ENCODE measurements around the gene GOLGB1. TPM values are rescaled to one million over a fixed set of nuclear protein-coding genes. Genes with fewer than 3 reads are reported as not detected.

Gene GOLGB1
- total RNA-seq, 1 donor from 2014 or later: 23.6 TPM

DNA sequence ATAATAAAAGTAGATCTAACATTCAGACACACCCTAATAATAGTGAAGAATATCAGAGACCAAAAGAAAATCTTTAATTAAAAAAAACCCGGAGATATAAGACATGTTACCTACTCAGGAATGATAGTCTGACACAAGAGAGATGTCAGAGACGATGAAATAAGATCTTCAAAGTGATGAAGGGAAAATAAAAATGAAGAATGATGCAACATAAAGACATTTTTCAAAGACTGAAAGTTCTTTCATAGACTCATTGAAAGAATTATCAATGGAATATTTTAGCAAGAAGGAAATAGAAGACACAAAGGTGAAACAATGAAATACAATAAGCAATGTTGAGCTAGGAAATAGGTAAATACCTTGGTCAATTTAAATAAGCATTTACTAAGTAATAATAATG, 108.4 kb downstream of the GOLGB1 start:
- H3K4me1 Mint-ChIP-seq (ENCODE audit: low read depth): peaks cover 11% of the 10 kb centered on the region
- no peak overlapping the region for H3K27ac Mint-ChIP-seq
- DNase-seq (ENCODE audit: low spot score): no peak
- no peaks in the 10 kb centered on the region for H3K27me3 Mint-ChIP-seq (ENCODE audit: insufficient read depth)
- H3K36me3 Mint-ChIP-seq (ENCODE audit: low read depth): peaks cover 75% of the 10 kb centered on the region
- no peak overlapping the region for H3K4me3 Mint-ChIP-seq
- H3K9me3 Mint-ChIP-seq: no peaks in the 10 kb centered on the region
- intact Hi-C loops (cut with micrococcal nuclease): no loop called here

DNA sequence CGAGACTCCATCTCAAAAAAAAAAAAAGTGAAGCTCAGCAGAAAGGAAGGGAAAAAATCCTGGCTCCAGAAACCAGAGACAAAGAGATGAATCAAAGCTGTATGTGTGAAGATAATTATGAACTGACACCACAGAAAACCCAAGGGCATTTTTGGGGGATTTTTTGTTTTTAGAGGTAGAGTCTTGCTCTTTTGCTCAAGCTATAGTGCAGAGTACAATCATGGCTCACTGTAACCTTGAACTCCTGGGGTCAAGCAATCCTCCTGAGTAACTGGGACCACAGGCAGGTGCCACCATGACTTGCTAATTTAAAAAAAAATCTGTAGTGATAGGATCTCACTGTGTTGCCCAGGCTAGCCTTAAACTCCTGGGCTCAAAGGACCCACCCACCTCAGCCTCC, 111.6 kb downstream of the GOLGB1 start:
- Mint-ChIP-seq H3K27me3 (ENCODE audit: insufficient read depth) (no peaks in the 10 kb centered on the region), H3K9me3 (no peaks in the 10 kb centered on the region), H3K27ac (peak overlapping the region; percentile 14), H3K4me3 (no peak overlapping the region), H3K36me3 (ENCODE audit: low read depth) (peaks cover 68% of the 10 kb centered on the region), H3K4me1 (ENCODE audit: low read depth) (peaks cover 11% of the 10 kb centered on the region)
- intact Hi-C loops (cut with micrococcal nuclease): no loop called here
- DNase-seq (ENCODE audit: low spot score): no peak

DNA sequence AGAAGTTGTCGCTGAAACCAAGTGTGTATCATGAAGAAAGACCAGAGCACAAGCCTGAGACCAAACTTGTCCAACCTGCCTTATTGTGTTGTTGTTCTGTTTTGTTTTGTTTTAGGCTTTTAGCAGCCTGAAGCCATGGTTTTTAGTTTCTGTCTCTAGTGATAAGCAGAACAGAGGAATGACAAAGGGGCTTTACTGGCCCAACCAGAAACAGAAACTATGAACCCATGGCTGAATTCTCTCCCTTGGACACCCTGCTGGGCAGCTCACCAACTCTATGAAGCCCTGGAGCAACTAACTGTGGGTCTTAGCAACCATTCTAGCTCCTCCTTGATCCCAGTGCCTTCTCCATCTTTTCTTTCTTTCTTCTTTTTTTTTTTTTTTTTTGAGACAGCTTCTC, 119.2 kb downstream of the GOLGB1 start:
- intact Hi-C loops (cut with micrococcal nuclease): no loop called here

DNA sequence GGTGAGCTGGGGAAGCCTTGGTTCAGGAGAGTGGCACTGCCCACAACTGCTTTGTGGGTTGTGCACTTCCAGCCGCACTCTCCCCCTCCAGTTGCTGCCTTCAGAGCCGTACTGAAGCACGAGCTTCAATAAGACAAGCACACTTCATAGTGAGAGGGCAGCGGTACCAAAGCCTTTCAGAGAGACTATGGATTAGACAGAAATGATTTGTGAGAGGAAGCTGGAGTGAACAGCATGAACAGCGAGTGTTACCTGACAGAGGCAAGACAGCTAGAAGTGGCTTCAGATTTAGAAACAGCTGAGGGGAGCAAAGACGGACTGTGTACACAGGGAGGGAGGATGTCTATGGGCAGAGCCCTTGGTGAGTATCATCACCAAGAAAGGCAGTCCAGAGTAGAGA, 119.9 kb downstream of the GOLGB1 start:
- Mint-ChIP-seq H3K4me1 (ENCODE audit: low read depth) (no peaks in the 10 kb centered on the region), H3K27ac (peak overlapping the region; percentile 47)

More for the DNA sequence above, 119.2 kb downstream of the GOLGB1 start:
- Mint-ChIP-seq H3K4me1 (ENCODE audit: low read depth) (no peaks in the 10 kb centered on the region), H3K27me3 (ENCODE audit: insufficient read depth) (no peaks in the 10 kb centered on the region), H3K9me3 (no peaks in the 10 kb centered on the region), H3K36me3 (ENCODE audit: low read depth) (peaks cover 48% of the 10 kb centered on the region), H3K4me3 (no peak overlapping the region), H3K27ac (no peak overlapping the region)
- no peak for DNase-seq (ENCODE audit: low spot score)

DNA sequence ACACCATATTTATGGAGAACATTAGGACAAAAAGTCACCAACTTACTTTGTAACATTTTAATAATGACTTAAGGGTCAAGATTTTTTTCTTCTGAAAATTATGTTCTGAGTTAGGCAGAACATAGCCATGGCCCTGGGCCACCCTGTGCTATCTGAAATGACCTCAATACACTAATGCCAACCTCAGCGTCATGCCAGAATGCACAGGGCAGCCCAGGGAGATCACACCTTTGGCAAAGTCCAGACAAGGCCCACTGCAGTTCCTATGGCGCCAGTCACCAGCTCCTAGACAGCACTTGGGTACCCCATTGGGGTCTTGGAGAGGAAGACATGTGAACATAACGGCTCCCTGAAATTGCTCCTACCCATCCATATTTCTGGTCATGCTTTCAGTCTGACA, 121.9 kb downstream of the GOLGB1 start:
- no peak overlapping the region for H3K4me3 Mint-ChIP-seq

More for the DNA sequence above, 119.9 kb downstream of the GOLGB1 start:
- no peak overlapping the region for H3K4me3 Mint-ChIP-seq
- no peaks in the 10 kb centered on the region for H3K27me3 Mint-ChIP-seq (ENCODE audit: insufficient read depth)
- intact Hi-C loops (cut with micrococcal nuclease): no loop called here
- no peak for DNase-seq (ENCODE audit: low spot score)
- peaks cover 42% of the 10 kb centered on the region for H3K36me3 Mint-ChIP-seq (ENCODE audit: low read depth)
- H3K9me3 Mint-ChIP-seq: no peaks in the 10 kb centered on the region

DNA sequence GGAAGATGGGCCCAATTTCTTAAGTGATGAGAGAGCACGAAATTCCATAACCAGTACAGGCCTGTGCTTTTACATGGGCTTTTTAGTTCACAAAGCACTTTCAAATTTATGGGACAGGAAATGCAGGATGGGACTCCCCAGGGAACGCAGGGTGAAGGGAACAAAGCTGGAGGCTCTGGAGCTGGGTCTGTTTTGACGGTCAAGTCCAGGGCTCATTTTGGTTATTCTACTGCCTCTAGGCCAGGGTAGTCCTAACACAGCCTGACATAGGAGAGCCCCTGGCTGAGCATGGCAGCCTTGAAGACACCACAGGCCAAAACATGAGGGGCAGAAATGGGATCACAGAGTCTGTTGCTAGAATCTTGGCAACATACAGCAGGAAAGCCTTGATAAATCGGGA, 122.3 kb downstream of the GOLGB1 start:
- Mint-ChIP-seq H3K4me3 (no peak overlapping the region), H3K27me3 (ENCODE audit: insufficient read depth) (no peaks in the 10 kb centered on the region), H3K27ac (no peak overlapping the region), H3K4me1 (ENCODE audit: low read depth) (no peaks in the 10 kb centered on the region), H3K36me3 (ENCODE audit: low read depth) (peaks cover 27% of the 10 kb centered on the region), H3K9me3 (no peaks in the 10 kb centered on the region)
- DNase-seq (ENCODE audit: low spot score): no peak
- intact Hi-C loops (cut with micrococcal nuclease): no loop called here

More for the DNA sequence above, 121.9 kb downstream of the GOLGB1 start:
- Mint-ChIP-seq H3K27ac (no peak overlapping the region), H3K9me3 (no peaks in the 10 kb centered on the region), H3K4me1 (ENCODE audit: low read depth) (no peaks in the 10 kb centered on the region), H3K36me3 (ENCODE audit: low read depth) (peaks cover 31% of the 10 kb centered on the region), H3K27me3 (ENCODE audit: insufficient read depth) (no peaks in the 10 kb centered on the region)
- intact Hi-C loops (cut with micrococcal nuclease): no loop called here
- no peak for DNase-seq (ENCODE audit: low spot score)

DNA sequence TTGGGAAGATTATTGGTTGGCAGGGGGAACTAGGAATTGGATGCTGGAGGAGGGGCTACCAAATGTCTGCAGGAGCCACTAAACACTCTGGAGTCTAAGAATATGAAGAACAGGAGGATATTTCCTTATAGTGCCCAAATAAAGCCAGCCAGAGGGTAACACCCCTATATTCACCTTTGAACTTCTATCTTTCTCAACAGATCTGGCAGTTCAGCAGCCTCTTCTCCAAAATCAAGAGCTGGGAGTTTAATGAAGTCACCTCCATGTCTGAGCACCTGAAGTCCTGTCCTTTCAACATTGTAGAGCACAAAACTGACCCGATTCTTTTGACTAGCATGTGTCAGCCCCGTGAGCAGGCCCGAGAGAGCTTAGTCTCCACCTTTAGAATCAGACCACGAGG, 123.0 kb downstream of the GOLGB1 start:
- H3K36me3 Mint-ChIP-seq (ENCODE audit: low read depth): peaks cover 19% of the 10 kb centered on the region
- intact Hi-C loops (cut with micrococcal nuclease): no loop called here
- H3K4me1 Mint-ChIP-seq (ENCODE audit: low read depth): no peaks in the 10 kb centered on the region
- H3K4me3 Mint-ChIP-seq: no peak overlapping the region
- DNase-seq (ENCODE audit: low spot score): no peak
- no peak overlapping the region for H3K27ac Mint-ChIP-seq
- no peaks in the 10 kb centered on the region for H3K9me3 Mint-ChIP-seq
- peaks cover under 1% of the 10 kb centered on the region for H3K27me3 Mint-ChIP-seq (ENCODE audit: insufficient read depth)

DNA sequence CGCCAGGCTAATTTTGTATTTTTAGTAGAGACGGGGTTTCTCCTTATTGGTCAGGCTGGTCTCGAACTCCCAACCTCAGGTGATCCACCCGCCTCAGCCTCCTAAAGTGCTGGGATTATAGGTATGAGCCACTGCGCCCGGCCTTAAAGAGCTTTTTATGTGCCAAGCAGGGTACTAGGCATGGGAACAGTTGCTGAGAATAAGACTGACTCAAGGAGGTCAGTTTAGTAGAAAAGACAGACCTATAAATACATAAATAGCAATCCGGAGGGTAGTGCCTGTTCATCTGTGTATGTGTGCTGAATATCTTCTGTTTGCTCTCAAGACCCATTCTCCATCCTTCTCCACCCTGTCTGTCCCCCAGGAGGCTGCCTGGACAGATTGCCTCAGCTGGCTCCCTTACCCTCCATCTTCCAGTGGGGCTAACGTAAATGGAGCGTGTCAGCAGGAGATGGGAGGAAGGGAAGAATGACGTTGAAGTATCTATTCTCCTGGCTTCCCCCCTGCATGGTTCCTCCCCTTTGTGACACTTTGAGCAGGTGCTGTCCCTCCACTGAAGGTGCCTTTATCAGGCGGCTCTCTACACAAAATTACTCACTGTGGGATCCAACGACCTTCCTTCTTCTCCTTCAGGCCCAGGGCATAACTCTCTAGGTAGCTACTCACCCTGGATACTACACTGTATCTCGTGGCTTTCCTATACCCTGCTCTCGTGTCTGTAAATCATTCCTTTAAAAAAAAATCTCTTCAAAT, 125.2 kb downstream of the GOLGB1 start:
- Mint-ChIP-seq H3K27me3 (ENCODE audit: insufficient read depth) (peaks cover 3% of the 10 kb centered on the region), H3K4me3 (no peak overlapping the region), H3K36me3 (ENCODE audit: low read depth) (peaks cover 5% of the 10 kb centered on the region), H3K27ac (no peak overlapping the region), H3K9me3 (no peaks in the 10 kb centered on the region), H3K4me1 (ENCODE audit: low read depth) (no peaks in the 10 kb centered on the region)
- DNase-seq (ENCODE audit: low spot score): no peak
- intact Hi-C loops (cut with micrococcal nuclease): no loop called here

DNA sequence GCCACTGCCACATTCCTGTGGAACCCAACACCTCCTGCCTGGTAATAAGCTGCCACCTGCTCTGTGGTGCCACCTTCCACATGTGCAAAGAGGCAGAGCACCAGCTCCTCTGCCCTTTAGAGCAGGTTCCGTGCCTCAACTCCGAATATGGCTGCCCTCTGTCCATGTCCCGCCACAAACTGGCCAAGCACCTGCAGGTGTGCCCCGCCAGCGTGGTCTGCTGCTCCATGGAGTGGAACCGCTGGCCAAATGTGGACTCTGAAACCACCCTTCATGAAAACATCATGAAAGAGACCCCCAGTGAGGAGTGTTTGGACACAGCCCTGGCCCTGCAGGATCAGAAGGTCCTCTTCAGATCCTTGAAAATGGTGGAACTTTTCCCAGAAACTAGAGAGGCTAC, 128.1 kb downstream of the GOLGB1 start:
- H3K4me1 Mint-ChIP-seq (ENCODE audit: low read depth): no peaks in the 10 kb centered on the region
- no peak overlapping the region for H3K4me3 Mint-ChIP-seq
- no peak for DNase-seq (ENCODE audit: low spot score)
- H3K27ac Mint-ChIP-seq: no peak overlapping the region
- H3K9me3 Mint-ChIP-seq: no peaks in the 10 kb centered on the region
- intact Hi-C loops (cut with micrococcal nuclease): no loop called here
- H3K36me3 Mint-ChIP-seq (ENCODE audit: low read depth): no peaks in the 10 kb centered on the region
- peaks cover 3% of the 10 kb centered on the region for H3K27me3 Mint-ChIP-seq (ENCODE audit: insufficient read depth)

DNA sequence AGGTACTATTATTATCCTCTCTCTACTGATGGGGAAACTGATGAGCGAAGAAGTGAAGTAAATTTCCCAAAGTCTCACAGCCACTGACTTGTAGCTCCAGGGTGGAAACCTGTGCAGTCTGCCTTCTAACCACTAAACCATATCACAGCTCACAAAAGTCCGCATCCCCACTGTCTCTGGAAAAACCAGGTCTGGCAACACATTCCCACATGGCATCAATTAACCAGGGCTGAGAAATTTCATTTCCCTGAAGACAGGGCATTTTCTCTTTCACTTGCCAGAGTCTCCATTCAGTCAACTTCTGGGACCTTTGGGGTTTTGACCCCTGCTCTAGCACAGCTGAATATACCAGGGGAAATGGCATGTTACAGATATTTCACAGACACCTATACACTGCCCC, 129.8 kb downstream of the GOLGB1 start:
- Mint-ChIP-seq H3K4me1 (ENCODE audit: low read depth) (no peaks in the 10 kb centered on the region), H3K9me3 (no peaks in the 10 kb centered on the region), H3K27me3 (ENCODE audit: insufficient read depth) (peaks cover 3% of the 10 kb centered on the region), H3K27ac (no peak overlapping the region), H3K36me3 (ENCODE audit: low read depth) (no peaks in the 10 kb centered on the region), H3K4me3 (no peak overlapping the region)
- DNase-seq (ENCODE audit: low spot score): no peak
- intact Hi-C loops (cut with micrococcal nuclease): no loop called here

Other genes with a start within 250 kb of the GOLGB1 start
- 29.0 and 30.1 TPM in 2 replicates for gene POLQ, start 203.8 kb downstream of the GOLGB1 start, total RNA-seq
- gene ARGFX, start 181.8 kb downstream of the GOLGB1 start, total RNA-seq: not detected in 2 replicates
- not detected in 2 replicates for gene FBXO40, start 156.4 kb downstream of the GOLGB1 start, total RNA-seq
- gene HCLS1, start 88.8 kb downstream of the GOLGB1 start, total RNA-seq: 234 and 235 TPM in 2 replicates
- gene IQCB1, start 85.3 kb upstream of the GOLGB1 start, total RNA-seq: 45.2 and 50.4 TPM in 2 replicates
- 15.3 and 18.8 TPM in 2 replicates for gene EAF2, start 85.5 kb upstream of the GOLGB1 start, total RNA-seq
- 3.2 and 3.3 TPM in 2 replicates for gene SLC15A2, start 144.7 kb upstream of the GOLGB1 start, total RNA-seq